ENCODE measurements around the gene RHBDL1. TPM values are rescaled to one million over a fixed set of nuclear protein-coding genes. Genes with fewer than 3 reads are reported as not detected.
A peak's percentile ranks its signal among the peaks of the same experiment; 100 is the strongest.

RHBDL1 gene
- total and polyA plus RNA-seq, 9 of the 15 experiments (the other 6 are each of a cell fraction or from before 2014, with no cell fraction given), result 0.03 to 5.6 (median 1.3) TPM; not detected in 1

- TF ChIP-seq DACH1 (IDR thresholded peaks at IDR 0.05; ENCODE audit: partially characterized antibody), result peak; percentile 26
- TF ChIP-seq ZFPM2 (CRISPR knock-in tag; IDR thresholded peaks at IDR 0.05), result no peak
- TF ChIP-seq MTA3 (IDR thresholded peaks at IDR 0.05; ENCODE audit: borderline replicate concordance), result 0 out of 2 replicates have a peak, but pooled peaks have one; percentile 31
- TF ChIP-seq TCF7L2 (IDR thresholded peaks at IDR 0.05; ENCODE audit: low read depth, low read length), result no peak
- TF ChIP-seq ZNF324 (CRISPR knock-in tag; IDR thresholded peaks at IDR 0.05), result no peak
- TF ChIP-seq POLR3G (IDR thresholded peaks at IDR 0.05; ENCODE audit: extremely low read depth, insufficient read length, insufficient replicate concordance), result no peak
- TF ChIP-seq ELF4 (CRISPR knock-in tag; IDR thresholded peaks at IDR 0.05), result no peak
- peak; percentile 52 for TF ChIP-seq RBFOX2 (IDR thresholded peaks at IDR 0.05; ENCODE audit: low read depth, low read length)
- TF ChIP-seq MAX (CRISPR knock-in tag; IDR thresholded peaks at IDR 0.05), result peak; percentile 93
Measured at GRCh38 chr16:681746-682427, 6.4 kb downstream of the RHBDL1 start (continued).

Data from K562 (cell line).